Skin epidermis (tissue), 12 donors: ENCODE measurements around the gene PSMD2.
A peak's percentile ranks its signal among the peaks of the same experiment; 100 is the strongest.

Experiments used
- H3K27ac ChIP-seq, 21 experiments: fragments of 200-600 bp; sonication (generic) in 11 of 21; one replicate each; pipeline ENCODE4 v1.5.0; 2020; ENCODE audit warnings: mild to moderate bottlenecking in 3 of 21, inconsistent platforms in 2 of 21, moderate library complexity in 2 of 21
- H3K4me3 ChIP-seq, 7 experiments: fragments of 200-600 bp; sonication (generic) in 2 of 7; one replicate each; pipeline ENCODE4 v1.5.0; 2020; ENCODE audit warnings: inconsistent platforms in 2 of 7, mild to moderate bottlenecking in 2 of 7, moderate library complexity in 1 of 7

PSMD2 gene

DNA sequence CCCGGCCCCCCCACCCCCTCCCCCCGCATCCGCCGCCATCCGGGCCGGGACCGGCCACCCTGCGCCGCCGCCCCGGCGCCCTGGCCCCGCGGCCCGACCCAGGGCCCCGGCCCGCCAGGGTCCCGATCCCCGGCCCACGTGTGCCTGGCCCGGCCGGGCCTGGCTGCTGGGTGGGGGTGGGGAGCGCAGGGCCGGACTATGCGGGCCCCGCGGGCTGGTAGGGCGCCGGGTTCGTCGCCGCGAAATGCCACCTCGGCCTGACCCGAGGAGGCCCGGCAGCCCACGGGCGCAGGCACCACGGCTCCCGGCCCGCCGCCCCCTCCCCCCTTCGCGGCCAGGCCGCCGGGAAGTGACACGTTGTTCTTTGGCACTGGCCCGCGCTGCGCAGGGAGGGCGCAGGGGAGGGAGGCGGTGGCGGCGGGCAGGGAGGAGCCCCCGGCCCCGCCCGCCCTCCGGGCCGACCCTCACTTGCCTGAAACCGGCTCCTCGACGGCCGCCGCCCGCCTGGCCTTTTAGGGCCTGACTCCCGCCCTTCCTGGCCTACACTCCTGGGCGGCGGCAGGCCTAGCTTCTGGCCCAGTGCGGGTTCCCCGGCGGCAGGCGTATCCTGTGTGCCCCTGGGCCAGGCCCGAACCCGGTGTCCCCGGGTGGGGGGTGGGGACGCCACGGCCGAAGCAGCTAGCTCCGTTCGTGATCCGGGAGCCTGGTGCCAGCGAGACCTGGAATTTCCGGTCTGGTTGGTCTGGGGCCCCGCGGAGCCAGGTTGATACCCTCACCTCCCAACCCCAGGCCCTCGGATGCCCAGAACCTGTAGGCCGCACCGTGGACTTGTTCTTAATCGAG lies 15.9 kb downstream of the PSMD2 start:
- Histone ChIP-seq H3K27ac (peak overlapping the region; percentile 86 to 100 (median 97)), H3K4me3 (peak overlapping the region; percentile 70 to 85 (median 83))

DNA sequence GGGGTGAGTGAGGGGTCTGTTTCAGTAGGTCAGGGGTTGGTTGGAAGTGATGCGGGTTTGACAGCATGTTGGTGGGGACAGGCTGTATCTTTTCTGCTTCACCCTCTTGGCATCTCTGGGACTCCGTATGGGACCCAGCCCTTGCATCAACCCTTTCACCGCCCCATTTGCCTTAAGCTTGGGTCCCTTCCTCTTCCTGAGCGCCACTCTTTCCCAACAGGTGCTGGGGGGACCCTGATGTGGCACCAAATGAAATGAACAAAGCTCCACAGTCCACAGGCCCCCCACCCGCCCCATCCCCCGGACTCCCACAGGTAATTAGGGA lies 16.5 kb downstream of the PSMD2 start:
- Histone ChIP-seq H3K27ac (peak overlapping the region; percentile 86 to 100 (median 97)), H3K4me3 (peak overlapping the region; percentile 70 to 85 (median 83))

DNA sequence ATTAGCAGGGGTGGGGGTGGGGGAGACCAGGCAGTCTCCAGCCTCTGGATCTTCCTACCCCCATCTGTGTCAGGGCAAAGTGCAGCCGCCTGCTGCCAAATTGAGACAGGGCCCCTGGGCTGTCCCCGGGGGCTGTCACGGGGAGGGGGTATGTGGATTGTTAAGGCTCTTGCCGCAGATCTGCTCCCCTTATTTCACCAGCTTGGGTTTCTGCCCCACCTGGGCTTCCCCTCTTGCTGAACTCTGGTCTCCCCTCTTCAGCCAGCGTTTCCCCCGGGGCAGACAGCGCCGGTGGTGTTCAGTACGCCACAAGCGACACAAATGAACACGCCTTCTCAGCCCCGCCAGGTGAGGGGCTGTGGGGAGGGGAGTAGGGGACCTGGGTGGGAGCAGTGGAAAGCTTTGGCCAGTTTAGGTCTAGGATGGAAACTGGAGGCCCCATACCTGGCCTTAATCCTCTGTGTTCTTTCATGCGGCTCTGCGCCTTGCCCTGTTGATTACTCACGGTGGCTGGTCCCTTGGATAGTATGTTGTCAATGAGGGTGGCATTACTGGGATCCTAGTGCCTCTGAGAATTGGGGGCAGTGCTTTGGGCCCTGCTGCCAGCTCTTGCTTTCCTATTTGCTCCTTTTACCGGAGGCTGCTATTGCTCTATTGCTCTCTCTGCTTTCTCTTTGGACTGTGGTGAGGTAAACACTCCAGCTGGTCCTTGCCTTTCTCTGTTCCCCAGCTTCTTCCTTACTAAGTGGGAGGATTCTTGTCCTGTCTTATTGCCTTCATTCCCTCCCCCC lies 17.0 kb downstream of the PSMD2 start:
- H3K27ac ChIP-seq = peak overlapping the region; percentile 86 to 100 (median 97)
- H3K4me3 ChIP-seq = peak overlapping the region; percentile 70 to 85 (median 83)

DNA sequence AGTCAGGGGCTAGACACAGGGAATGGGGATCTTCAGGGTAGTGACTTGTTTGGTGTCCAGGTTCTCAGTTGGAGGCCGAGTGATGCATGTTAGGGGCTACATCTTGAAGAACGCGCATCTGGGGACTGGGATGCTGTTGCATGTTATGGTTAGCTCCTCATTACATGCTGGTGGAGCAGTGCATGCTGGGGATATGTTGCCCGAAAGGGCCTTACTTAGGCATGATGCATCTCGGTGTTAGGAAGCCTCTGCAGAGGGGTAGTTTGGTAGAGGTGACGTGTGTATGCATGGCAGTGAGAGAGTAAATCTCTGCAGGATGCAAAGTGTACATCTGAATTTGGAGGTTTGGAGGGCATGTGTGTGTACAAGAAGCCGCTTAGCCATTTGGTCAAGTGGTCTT lies 17.8 kb downstream of the PSMD2 start:
- Histone ChIP-seq H3K4me3 (peak overlapping the region in 4 of 7 experiments; percentile 70 to 85 (median 77)), H3K27ac (peak overlapping the region in 11 of 21 experiments; percentile 94 to 100 (median 96))

DNA sequence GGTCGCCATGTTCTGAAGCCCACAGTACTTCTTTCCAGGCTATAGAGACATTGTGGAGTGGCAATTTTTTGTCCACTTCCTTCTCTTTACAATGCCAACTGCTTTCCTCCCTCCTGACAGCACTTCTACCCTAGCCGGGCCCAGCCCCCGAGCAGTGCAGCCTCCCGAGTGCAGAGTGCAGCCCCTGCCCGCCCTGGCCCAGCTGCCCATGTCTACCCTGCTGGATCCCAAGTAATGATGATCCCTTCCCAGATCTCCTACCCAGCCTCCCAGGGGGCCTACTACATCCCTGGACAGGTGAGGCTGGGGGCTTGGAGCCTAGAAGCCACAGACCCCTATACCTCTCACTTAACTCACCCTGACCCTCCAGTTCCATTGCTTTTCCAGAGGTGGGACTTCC lies 18.2 kb downstream of the PSMD2 start:
- peak overlapping the region in 8 of 21 experiments; percentile 25 to 99 (median 70) for H3K27ac ChIP-seq
- H3K4me3 ChIP-seq = no peak overlapping the region

DNA sequence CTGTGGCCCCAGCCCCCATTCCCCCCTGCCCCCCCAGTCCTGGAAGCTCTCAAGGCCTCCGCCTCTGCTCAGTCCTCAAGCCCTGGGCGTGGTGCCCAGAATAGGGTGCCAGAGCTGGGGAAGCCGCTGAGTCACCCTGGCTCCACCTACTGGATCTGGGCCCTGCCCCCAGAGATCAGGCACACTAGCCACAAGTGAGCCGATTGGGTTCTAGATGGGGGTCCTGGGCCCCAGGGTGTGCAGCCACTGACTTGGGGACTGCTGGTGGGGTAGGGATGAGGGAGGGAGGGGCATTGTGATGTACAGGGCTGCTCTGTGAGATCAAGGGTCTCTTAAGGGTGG lies 21.0 kb downstream of the PSMD2 start:
- Histone ChIP-seq H3K4me3 (peak overlapping the region; percentile 3 to 41 (median 30)), H3K27ac (peak overlapping the region in 20 of 21 experiments; percentile 62 to 96 (median 88))

DNA sequence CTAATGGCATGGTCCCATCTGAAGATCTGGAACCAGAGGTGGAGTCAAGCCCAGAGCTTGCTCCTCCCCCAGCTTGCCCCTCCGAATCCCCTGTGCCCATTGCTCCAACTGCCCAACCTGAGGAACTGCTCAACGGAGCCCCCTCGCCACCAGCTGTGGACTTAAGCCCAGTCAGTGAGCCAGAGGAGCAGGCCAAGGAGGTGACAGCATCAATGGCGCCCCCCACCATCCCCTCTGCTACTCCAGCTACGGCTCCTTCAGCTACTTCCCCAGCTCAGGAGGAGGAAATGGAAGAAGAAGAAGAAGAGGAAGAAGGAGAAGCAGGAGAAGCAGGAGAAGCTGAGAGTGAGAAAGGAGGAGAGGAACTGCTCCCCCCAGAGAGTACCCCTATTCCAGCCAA lies 22.6 kb downstream of the PSMD2 start:
- Histone ChIP-seq H3K4me3 (no peak overlapping the region), H3K27ac (peak overlapping the region in 7 of 21 experiments; percentile 5 to 91 (median 36))

DNA sequence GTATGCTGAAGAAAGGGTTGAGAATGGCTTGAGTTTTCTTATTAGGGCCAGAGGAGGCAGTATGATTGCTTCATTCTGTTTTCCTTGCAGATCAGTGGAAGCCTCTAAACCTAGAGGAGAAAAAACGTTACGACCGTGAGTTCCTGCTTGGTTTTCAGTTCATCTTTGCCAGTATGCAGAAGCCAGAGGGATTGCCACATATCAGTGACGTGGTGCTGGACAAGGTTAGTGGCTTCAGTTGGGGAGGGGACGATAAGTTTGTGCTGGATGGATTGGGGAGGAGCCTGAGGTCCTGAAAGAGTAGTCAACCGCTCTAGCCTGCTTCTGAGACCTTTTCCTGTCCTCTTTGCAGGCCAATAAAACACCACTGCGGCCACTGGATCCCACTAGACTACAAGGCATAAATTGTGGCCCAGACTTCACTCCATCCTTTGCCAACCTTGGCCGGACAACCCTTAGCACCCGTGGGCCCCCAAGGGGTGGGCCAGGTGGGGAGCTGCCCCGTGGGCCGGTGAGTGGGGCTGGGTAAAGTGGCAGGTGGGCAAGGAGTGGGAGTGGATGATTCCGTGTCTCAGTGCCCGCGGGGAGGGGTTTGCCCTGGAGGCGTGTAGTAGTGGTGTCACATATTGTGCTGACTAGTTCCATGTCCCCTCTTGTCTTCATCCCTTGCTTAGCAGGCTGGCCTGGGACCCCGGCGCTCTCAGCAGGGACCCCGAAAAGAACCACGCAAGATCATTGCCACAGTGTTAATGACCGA lies 23.9 kb downstream of the PSMD2 start:
- peak overlapping the region in 2 of 21 experiments; percentile 38 to 49 for H3K27ac ChIP-seq

DNA sequence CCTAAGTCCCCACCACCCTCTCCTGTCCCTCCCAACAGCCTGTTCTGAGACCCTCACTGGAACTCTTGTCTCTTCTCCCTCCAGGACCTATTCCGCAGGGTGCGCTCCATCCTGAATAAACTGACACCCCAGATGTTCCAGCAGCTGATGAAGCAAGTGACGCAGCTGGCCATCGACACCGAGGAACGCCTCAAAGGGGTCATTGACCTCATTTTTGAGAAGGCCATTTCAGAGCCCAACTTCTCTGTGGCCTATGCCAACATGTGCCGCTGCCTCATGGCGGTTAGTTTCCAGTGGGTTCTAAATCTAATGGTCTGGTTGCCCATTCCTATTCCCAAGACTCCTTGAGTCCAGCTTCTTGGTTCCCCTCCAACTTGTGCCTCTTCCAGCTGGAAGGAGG lies 24.7 kb downstream of the PSMD2 start:
- Histone ChIP-seq H3K27ac (peak overlapping the region in 1 of 21 experiments; percentile 0), H3K4me3 (no peak overlapping the region)

More for the DNA sequence above, 23.9 kb downstream of the PSMD2 start:
- no peak overlapping the region for H3K4me3 ChIP-seq

DNA sequence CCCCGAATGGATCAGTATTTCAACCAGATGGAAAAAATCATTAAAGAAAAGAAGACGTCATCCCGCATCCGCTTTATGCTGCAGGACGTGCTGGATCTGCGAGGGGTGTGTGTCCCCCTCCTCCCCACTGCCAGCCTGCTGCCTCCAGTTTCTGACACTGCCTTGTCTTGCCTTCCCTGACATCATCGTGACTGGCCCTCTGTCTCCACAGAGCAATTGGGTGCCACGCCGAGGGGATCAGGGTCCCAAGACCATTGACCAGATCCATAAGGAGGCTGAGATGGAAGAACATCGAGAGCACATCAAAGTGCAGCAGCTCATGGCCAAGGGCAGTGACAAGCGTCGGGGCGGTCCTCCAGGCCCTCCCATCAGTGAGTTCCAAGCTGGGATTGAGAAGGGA lies 26.2 kb downstream of the PSMD2 start:
- peak overlapping the region in 2 of 21 experiments; percentile 6 to 24 for H3K27ac ChIP-seq
- no peak overlapping the region for H3K4me3 ChIP-seq

DNA sequence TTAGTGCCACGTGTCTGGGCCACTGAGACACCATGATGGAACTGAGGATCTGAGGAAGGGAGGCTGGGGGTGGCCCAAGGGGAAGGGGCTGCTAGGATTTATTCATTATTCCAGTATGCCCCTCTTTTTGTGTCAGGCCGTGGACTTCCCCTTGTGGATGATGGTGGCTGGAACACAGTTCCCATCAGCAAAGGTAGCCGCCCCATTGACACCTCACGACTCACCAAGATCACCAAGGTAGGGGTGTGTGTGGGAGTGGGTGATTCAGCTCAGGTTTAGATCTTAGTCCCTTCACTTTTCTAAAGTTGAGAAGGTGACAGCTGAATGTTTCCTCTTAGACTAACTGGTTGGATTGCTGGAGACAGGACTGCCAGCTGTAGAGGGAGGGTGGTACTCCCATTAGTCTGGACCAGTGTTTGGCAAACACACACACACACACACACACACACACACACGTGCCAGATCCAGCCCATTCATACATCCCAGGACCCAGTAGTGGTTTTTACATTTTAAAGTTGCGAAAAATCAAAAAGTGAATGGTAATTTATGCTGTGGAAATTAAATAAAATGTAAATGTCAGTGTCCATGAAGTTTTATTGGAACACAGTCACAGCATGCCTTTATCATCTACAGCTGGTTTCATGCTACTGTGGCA lies 26.8 kb downstream of the PSMD2 start:
- no peak overlapping the region for H3K4me3 ChIP-seq
- peak overlapping the region in 1 of 21 experiments; percentile 24 for H3K27ac ChIP-seq

DNA sequence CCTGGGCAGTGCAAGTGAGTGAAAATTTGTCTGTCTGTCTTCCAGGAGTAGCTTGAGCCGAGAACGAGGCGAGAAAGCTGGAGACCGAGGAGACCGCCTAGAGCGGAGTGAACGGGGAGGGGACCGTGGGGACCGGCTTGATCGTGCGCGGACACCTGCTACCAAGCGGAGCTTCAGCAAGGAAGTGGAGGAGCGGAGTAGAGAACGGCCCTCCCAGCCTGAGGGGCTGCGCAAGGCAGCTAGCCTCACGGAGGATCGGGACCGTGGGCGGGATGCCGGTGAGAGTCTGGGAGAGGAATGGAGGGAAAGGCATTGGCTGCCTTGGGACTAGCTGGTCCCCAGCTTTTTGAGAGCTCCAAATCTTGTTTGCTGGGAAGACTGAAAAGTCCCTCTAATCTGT lies 28.1 kb downstream of the PSMD2 start:
- H3K4me3 ChIP-seq = no peak overlapping the region
- no peak overlapping the region for H3K27ac ChIP-seq

DNA sequence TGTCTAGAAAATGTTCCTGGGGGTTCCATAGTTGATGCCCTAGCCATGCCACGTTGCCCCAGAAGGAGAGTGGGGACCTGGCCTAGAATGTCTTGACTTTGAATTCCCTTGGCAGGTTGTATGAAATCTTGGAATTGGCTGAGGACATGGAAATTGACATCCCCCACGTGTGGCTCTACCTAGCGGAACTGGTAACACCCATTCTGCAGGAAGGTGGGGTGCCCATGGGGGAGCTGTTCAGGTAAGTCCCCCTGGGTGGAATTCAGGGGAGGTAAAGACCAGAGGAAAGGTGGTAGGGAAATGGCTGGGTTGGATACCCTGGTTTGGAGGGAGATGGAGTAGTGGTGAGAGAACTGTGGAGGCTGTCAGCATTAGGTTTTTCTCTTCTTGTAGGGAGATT lies 29.5 kb downstream of the PSMD2 start:
- Histone ChIP-seq H3K27ac (peak overlapping the region in 1 of 21 experiments; percentile 11), H3K4me3 (no peak overlapping the region)

DNA sequence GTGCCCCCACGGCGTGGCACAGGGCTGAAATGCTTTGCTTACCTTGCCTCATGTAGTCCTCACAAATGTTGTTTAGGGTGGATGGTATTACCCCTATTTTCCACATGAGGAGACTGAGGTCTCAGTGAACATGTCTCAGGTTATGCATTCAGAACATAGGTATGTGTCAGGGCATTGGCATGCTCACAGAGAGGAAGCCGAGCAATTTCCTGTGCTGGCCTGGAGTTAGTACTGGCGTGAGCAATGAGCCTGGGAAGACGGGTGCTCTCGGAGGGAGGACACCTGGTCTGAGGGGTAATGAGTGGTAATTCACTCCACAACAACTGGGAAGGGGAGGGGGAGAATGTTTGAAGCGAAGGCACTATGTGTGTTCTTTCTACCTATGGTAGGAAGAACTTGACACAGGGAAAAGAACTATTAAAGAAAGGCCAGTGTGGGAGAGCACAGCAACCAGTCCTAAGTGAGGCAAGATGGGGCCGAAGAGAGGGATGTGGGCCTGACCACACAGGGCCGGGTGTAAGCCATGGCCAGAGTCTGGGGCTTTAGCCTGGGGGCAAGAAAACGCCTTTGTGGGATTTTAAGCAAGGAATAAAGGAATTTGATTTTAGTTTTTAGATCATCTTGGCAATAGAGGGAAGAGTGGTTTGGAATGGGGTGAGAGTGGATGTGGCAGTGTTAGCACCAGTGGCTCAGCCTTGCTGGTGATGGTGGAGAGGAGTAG lies 33.5 kb downstream of the PSMD2 start:
- no peak overlapping the region for H3K4me3 ChIP-seq
- peak overlapping the region in 16 of 21 experiments; percentile 1 to 99 (median 60) for H3K27ac ChIP-seq

DNA sequence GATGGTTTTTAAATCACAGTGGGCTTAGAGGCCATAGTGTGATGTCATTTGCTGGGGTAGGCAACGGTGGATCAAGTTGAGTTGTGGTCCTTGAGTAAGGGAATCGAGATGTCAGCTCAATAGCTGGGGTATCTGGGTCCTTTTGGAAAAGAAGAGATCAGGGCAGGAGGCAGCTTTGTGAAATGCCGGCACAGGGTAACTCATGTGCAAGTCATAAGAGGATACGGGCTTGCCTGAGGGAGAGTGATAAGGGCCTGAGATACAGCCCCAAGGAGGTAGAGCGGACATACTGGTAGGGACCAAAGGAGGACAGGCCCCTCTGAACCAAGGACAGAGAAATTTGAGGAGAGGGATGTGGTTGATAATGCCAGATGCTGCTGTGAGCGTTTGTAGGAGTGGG lies 34.1 kb downstream of the PSMD2 start:
- Histone ChIP-seq H3K27ac (peak overlapping the region in 16 of 21 experiments; percentile 1 to 99 (median 60)), H3K4me3 (no peak overlapping the region)

DNA sequence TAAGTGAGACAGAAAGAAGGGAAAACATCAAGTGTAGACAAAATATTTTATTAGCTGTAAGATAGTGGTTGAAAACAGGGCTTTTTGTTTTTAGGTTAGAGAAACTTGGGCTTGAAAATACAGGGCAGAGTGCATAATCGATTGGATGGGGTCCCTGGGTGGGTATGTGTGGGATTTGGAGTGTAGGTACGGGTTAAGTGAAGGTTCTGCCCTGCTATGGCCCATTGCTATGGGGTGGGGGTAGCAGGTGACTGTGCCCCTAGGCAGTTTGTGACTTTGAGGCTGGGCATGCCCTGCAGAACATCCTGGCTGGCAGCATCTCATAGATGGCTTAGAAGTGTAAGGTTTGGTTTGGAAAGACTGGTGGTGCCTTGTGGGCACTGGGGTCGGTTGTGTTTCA lies 34.7 kb downstream of the PSMD2 start:
- Histone ChIP-seq H3K27ac (peak overlapping the region in 15 of 21 experiments; percentile 26 to 99 (median 62)), H3K4me3 (no peak overlapping the region)

DNA sequence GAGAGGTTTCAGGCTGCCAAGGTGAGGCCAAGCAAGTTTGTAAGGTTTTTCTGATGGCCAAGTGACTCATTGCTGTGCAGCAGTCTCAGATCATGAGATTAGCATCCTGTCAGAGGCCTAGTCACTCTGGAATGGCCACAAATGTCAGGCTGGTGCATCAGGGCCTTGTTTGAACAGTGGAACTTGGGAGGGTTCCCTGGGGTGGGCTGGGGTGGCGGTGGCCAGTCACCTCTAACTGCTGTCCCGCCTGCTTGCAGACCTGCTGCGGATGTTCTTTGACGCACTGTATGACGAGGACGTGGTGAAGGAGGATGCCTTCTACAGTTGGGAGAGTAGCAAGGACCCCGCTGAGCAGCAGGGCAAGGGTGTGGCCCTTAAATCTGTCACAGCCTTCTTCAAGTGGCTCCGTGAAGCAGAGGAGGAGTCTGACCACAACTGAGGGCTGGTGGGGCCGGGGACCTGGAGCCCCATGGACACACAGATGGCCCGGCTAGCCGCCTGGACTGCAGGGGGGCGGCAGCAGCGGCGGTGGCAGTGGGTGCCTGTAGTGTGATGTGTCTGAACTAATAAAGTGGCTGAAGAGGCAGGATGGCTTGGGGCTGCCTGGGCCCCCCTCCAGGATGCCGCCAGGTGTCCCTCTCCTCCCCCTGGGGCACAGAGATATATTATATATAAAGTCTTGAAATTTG lies 35.6 kb downstream of the PSMD2 start:
- Histone ChIP-seq H3K4me3 (no peak overlapping the region), H3K27ac (peak overlapping the region in 18 of 21 experiments; percentile 34 to 99 (median 96))

DNA sequence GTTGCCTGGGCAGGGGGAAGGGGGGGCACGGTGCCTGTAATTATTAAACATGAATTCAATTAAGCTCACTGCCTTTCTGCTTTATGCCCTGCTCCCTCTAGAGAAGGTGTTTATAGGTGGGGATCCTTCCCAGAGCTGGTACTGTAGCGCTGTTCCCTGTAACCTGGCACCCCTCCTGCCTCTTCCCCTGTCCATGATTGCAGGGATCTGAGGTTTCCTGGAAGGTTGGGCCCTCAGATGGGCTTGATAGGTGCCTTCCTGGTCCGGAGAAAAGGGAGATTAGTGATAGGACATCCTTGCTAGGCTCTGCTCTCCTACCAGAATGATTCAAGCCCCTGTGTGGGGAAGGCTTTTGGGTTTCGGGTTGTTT lies 36.2 kb downstream of the PSMD2 start:
- H3K4me3 ChIP-seq = peak overlapping the region in 6 of 7 experiments; percentile 55 to 91 (median 82)

More for the DNA sequence above, 36.2 kb downstream of the PSMD2 start:
- H3K27ac ChIP-seq = peak overlapping the region in 20 of 21 experiments; percentile 60 to 99 (median 96)
